Measurements from ENCODE around the gene KRTAP1-1.

DNA sequence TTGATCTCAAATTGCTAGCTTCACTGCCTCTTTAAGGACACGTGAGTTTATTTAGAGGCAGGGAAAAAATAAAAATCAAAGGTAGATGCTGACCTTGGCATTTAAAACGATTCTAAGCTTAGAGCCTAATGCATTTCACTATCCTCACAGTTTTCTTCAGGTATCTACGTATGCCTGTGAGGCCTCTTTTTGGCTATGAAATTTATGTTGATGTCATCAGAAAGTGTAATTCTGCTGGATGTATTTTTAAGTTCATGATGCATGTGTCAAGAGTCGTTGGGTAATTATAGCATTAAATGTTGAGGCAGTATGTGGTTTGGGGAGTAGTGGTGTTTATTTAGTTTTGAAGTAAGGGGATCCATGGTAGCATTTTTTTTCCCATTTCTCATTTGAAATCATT lies 37.3 kb downstream of the KRTAP1-1 start:
- TF ChIP-seq, protein P1, sequence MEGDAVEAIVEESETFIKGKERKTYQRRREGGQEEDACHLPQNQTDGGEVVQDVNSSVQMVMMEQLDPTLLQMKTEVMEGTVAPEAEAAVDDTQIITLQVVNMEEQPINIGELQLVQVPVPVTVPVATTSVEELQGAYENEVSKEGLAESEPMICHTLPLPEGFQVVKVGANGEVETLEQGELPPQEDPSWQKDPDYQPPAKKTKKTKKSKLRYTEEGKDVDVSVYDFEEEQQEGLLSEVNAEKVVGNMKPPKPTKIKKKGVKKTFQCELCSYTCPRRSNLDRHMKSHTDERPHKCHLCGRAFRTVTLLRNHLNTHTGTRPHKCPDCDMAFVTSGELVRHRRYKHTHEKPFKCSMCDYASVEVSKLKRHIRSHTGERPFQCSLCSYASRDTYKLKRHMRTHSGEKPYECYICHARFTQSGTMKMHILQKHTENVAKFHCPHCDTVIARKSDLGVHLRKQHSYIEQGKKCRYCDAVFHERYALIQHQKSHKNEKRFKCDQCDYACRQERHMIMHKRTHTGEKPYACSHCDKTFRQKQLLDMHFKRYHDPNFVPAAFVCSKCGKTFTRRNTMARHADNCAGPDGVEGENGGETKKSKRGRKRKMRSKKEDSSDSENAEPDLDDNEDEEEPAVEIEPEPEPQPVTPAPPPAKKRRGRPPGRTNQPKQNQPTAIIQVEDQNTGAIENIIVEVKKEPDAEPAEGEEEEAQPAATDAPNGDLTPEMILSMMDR (conservative IDR thresholded peaks at IDR 0.05; ENCODE audit: low read depth, low read length): no peak
- TF ChIP-seq EZH2 (IDR thresholded peaks at IDR 0.05; ENCODE audit: low read length, unreplicated experiment) (no peak), EZH2phosphoT487 (IDR thresholded peaks at IDR 0.05; ENCODE audit: borderline replicate concordance, low read length) (no peak)

Data from PC-3 (cell line).